Measurements from ENCODE around the gene TSHZ2.
"Not testable (repeated sequence)": the region's sequence is repeated elsewhere in the genome, so short reads cannot be mapped to it uniquely, and the experiment has no call there.

Gene TSHZ2

DNA sequence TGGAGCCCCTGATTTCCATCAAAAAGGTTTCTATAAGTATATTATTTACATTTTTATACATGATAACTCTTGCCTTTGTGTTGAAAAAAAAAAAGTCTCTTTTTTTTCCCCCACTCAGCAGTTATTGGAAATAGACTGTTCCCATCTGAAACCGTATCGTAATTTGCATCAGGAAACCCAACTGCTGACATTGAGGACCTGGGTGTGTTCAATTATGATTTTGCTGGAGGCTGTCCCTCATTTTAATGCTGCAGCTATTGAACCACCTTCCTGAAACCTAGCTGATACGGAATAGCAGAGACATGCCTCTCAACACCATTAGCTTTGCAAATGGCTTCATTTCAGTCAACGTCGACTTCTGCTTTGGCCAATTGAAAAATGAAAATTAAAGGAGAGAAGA lies 522.6 kb downstream of the TSHZ2 start:
- no peak for DNase-seq

DNA sequence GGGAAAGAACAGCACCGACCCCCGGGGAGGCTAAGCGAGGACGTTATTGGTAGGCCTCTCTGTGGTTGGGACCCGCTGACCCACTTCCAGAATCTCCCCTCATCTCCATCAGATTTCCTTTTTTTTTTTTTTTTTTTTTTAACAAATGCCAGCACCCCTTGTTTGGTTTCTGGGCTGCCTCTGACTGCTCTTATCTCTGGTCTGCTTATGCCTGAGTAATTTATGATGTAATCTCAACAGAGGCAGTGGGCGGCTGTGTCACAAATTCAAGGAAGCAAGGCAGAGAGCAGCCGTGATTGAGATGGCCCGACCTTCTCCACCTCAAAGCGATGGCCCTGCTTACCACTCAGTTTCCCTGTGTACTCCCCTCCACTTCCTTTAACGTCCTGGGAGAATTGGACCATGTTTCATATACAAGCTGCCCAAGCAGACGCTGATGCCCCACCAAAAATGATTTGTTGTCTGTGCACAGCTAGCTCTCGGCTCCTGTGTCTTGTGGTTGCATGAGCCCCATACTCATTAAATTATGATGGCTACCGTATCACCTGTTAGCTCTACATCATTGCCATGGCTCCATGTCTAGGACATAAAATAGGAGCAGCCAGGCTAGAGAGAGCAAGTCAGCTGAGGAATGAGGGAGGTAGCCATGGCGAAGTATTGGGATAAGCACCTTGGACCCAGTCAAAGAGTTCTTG lies 523.4 kb downstream of the TSHZ2 start:
- DNase-seq = no peak

DNA sequence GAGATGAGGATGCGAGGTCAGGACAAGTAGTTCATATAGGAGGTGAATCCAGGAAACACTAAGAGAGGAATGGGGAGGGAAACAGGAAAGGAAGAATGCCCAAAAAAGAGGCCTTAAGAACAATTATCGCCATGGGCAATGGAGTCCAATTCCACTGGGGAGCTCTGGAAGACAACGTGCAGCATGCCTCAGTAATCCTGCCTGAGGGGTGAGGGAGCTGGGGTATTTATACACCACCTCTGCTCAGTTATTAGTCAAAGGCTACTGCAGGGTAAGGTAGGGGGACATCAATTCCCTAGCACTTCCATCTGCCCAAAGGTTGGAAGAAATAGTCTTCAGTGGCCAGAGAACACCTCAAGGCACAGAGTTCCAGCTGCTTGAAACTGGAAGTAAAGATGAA lies 525.1 kb downstream of the TSHZ2 start:
- DNase-seq = no peak

- DNase-seq = no peak
Observed at GRCh38 chr20:53498341-53498740, 526.2 kb downstream of the TSHZ2 start.

GRCh38 chr20:53500651-53501050 lies 528.5 kb downstream of the TSHZ2 start:
- no peak for DNase-seq

DNA sequence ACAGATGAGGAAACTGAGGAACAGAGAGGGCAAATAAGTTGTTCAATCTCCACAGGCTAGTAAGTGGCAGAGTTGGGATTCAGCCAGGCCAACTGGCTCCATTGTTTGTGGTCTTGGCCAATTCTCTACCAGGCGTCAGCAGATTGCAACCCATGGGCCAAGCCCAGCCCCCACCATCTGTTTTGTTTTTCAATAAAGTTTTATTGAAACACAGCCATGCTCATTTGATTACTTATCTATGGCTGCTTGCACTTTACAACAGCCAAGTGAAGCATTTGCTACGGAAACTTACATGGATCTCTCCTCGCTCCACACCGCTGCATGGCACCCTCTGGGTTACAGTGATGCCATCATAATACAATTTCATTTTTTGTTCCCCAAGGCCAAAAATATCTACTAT lies 530.7 kb downstream of the TSHZ2 start:
- no peak for DNase-seq

DNA sequence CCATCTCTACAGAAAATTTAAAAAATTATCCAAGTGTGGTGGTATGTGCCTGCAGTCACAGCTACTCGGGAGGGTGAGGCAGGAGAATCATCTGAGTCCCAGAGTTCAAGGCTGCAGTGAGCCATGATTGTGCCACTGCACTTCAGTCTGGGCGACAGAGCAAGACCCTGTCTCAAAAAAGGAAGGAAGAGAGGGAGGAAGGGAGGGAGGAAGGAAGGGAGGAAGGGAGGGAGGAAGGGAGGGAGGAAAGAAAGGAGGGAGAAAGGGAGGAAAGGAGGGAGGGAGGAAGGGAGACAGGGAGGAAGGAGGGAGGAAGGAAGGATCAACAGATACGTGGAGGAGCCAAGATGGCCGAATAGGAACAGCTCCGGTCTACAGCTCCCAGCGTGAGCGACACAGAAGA lies 531.4 kb downstream of the TSHZ2 start:
- no peak for DNase-seq

GRCh38 chr20:53504106-53504505 lies 531.9 kb downstream of the TSHZ2 start:
- DNase-seq = not testable (repeated sequence)

- DNase-seq = no peak
Observed at GRCh38 chr20:53510262-53510661, 538.1 kb downstream of the TSHZ2 start.

- no peak for DNase-seq
Observed at GRCh38 chr20:53510704-53511103, 538.5 kb downstream of the TSHZ2 start.

DNA sequence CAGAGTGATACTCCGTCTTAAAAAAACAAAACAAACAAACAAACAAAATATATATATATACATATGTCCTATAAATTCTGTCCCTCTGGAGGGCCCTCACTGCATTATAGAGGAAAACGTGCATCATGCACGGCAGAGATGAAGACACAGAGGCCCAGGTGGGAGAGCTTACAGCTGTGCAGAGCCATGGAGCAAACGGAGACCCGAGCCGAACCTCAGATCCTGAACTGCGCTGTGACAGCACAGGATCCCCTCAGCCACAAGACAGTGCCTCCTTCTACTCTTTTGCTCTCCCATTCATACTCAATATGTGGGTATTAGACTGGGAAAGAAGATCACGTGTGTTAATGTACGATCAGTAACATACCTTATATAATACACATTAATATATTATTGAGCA lies 539.9 kb downstream of the TSHZ2 start:
- DNase-seq = no peak

DNA sequence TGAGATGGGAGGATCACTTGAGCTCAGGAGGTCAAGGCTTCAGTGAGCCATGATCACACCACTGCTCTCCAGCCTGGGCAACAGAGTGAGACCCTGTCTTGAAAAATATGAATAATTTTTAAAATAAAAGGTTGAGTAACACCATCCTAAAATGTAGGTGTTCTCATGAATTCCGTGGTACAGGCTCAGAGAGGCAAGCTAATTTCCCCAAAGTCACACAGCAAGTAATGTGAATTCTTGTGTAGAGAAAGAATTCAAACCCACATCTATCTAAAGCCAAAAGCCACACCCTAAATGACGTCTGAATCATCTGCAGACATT lies 541.0 kb downstream of the TSHZ2 start:
- no peak for DNase-seq

GRCh38 chr20:53513489-53514298 lies 541.5 kb downstream of the TSHZ2 start:
- DNase-seq = peak; percentile 54

DNA sequence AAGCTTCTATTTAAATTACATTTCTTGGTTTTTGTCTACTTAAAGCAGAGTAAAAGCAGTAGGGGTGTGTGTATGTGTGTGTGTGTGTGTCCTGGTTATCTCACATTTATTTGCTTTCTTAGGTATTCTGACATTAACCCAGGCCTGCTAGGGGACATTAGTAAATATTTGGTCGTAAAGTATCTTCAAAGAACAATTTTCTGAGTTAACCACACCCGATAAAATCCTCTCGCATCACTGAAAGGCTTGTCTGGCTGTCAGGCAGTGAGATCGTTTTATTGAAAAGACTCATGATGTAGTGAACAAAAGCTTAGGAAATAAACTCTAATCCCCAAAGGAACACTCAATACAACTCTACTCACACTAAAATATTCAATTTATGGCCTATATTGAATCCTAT lies 543.6 kb downstream of the TSHZ2 start:
- peak; percentile 66 for DNase-seq

DNA sequence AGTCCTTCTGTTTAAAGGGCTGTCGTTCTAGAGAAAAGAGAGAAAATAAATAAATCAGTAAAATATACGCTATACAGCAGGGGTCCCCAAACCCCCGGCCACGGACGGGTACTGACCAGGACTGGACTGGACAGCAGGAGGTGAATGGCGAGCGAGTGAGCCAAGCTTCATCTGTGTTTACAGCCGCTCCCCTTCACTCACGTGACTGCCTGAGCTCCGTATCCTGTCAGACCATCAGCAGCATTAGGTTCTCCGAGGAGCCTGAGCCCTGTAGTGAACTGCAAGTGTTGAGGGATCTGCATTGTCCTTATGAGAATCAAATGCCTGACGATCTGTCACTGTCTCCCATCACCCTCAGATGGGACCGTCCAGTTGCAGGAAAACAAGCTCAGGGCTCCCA lies 545.0 kb downstream of the TSHZ2 start:
- no peak for DNase-seq

- DNase-seq = not testable (repeated sequence)
Observed at GRCh38 chr20:53521421-53521820, 549.3 kb downstream of the TSHZ2 start.

- DNase-seq = no peak
Observed at GRCh38 chr20:53522026-53522425, 549.9 kb downstream of the TSHZ2 start.

GRCh38 chr20:53522696-53523095 lies 550.5 kb downstream of the TSHZ2 start:
- no peak for DNase-seq

DNA sequence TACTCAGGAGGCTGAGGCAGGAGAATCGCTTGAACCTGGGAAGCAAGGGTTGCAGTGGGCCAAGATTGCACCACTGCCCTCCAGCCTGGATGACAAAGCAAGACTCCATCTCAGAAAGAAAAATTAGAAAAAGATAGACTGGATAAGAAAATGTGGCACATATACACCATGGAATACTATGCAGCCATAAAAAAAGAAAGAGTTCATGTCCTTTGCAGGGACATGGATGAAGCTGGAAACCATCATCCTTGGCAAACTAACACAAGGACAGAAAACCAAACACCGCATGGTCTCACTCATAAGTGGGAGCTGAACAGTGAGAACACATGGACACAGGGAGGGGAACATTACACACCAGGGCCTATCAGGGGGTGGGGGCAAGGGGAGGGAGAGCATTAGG lies 551.5 kb downstream of the TSHZ2 start:
- DNase-seq = not testable (repeated sequence)

- no peak for DNase-seq
Observed at GRCh38 chr20:53524589-53525312, 552.6 kb downstream of the TSHZ2 start.

GRCh38 chr20:53527196-53527595 lies 555.0 kb downstream of the TSHZ2 start:
- DNase-seq = no peak

DNA sequence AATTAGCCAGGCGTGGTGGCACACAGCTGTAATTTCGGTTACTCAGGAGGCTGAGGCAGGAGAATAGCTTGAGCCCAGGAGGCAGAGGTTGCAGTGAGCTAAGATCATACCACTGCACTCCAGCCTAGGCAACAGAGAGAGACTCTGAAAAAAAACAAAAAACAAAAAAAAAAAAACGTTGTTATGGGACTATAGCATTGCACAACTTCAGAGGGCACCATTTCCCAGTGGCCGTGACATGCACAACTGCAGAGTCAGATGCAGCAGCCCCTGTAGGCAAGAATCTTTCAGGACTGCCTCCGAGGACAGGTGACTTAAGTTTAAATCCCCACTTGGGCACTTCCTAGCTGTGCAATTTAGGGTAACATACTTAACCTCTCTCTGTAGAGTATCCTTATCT lies 557.5 kb downstream of the TSHZ2 start:
- DNase-seq = no peak

DNA sequence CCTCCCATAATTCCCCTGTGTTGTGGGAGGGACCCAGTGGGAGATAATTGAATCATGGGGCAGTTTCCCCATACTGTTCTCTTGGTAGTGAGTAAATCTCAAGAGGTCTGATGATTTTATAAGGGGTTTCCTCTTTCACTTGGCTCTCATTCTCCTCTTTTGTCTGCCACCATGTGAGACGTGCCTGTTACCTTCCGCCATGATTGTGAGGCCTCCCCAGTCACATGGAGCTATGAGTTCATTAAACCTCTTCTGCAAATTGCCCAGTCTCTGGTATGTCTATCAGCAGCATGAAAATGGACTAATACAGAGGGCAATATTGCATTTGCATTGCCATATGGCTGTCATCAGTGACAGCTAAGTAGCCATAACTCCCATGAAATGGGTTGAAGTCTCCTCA lies 558.3 kb downstream of the TSHZ2 start:
- no peak for DNase-seq

Measured in DMS153 (cell line).